ENCODE data around the gene CAMKMT.

DNA sequence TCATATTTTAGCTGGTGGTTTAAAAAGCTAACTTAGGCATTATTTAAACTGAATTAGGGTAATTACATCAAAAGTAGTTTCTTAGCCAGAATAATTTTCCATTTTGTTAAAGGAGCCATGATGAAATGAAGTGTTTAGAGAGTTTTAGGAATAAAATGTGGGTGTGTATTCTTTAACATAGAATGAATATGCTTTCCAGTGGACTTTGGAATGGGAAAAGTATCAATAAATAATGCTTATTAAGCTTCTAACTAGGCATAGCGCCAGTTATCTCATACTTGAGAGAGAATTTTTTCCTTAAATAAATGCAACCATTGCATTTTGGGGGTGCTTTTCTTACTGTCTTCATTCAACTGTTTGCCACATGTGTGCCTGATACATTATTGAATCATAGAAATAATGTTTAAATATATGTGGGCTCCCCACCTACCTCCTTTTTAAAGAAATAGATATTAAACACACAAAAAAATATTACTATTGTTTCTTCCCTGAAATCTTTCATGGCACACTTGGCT lies 90.4 kb downstream of the CAMKMT start:
- TF ChIP-seq YY1 (IDR thresholded peaks at IDR 0.05; ENCODE audit: insufficient read depth, insufficient read length) (no peak), ZNF274 (IDR thresholded peaks at IDR 0.05; ENCODE audit: low read depth, low read length) (no peak)

All from NT2/D1 (cell line).